ENCODE measurements around the gene OBP2B.

DNA sequence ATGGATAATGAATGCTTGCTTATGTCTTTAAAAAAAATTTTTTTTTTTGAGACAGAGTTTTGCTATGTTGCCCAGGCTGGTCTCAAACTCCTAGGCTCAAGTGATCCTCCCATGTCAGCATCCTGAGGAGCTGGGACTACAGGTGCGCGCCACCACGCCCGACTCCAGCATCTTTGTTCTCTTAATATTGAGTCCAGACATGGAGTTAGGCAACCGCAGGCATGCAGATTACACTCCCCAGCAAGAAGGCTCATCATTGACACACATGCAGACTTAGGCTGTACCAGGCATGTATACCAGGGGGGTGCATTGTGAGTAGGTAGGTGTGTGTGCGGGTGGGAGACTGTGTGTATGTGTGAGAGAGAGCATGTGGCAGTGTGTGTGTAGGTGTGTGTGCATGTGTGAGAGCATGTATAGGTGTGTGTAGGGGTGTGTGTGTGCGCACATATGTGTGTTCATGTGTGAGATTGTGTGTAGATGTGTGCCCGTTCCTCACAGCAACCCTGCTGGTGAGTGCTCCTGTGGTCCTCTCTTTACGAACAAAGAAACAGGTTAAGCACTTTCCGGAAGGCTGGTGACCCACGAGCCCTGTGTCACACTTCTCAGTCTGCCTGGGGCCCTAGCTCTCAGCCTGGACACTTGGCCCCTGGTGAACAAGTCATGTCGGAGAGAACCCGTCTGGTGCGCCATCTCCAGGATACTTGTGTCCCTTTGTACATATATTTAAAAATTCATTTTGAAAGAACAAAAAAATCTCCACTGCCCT is 6.2 kb downstream of the OBP2B start:
- TF ChIP-seq, protein P1, sequence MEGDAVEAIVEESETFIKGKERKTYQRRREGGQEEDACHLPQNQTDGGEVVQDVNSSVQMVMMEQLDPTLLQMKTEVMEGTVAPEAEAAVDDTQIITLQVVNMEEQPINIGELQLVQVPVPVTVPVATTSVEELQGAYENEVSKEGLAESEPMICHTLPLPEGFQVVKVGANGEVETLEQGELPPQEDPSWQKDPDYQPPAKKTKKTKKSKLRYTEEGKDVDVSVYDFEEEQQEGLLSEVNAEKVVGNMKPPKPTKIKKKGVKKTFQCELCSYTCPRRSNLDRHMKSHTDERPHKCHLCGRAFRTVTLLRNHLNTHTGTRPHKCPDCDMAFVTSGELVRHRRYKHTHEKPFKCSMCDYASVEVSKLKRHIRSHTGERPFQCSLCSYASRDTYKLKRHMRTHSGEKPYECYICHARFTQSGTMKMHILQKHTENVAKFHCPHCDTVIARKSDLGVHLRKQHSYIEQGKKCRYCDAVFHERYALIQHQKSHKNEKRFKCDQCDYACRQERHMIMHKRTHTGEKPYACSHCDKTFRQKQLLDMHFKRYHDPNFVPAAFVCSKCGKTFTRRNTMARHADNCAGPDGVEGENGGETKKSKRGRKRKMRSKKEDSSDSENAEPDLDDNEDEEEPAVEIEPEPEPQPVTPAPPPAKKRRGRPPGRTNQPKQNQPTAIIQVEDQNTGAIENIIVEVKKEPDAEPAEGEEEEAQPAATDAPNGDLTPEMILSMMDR (IDR thresholded peaks at IDR 0.05), result no peak
- TF ChIP-seq POLR2A (IDR thresholded peaks at IDR 0.05), result no peak

Data from body of pancreas (tissue), 4 donors.